Frontal cortex (tissue), 4 donors: ENCODE measurements around the gene ATIC. TPM values are rescaled to one million over a fixed set of nuclear protein-coding genes. Genes with fewer than 3 reads are reported as not detected.
A peak's percentile ranks its signal among the peaks of the same experiment; 100 is the strongest.
"Not testable (repeated sequence)": the region's sequence is repeated elsewhere in the genome, so short reads cannot be mapped to it uniquely, and the experiment has no call there.

Experiments used
- DNase-seq, 2 donors: peaks; one replicate each; pipeline ENCODE4 v3.0.0; 2012; ENCODE audit warnings: low spot score in 2 of 2
- FAIRE-seq: peaks from 2 replicates; lab custom pipeline; 2012; peaks lifted over from hg19 to GRCh38; lab: Jason Lieb, UNC
- total RNA-seq: library from RNA; depleted of rRNA; stranded (reverse); fragments of >200 nt; gene quantifications from one replicate; pipeline ENCODE4 v1.2.3, GENCODE V29; 2014
- donor health status: control.
- donor health status: control.
- donor health status: control.

Gene ATIC
- total RNA-seq, result 13.9 TPM

- no peak for FAIRE-seq
- peak; percentile 84 to 86 for DNase-seq
These were observed at the start of gene ATIC for GRCh38 chr2:215311625-215312396. TSS of gene ATIC (plus strand) at chr2:215312059. CDS start at chr2:215312143, 84 bp downstream.

- no peak for FAIRE-seq
- no peak for DNase-seq
These were observed 49.6 kb upstream of the ATIC start for GRCh38 chr2:215262303-215262702.

GRCh38 chr2:215262741-215263362 is 49.0 kb upstream of the ATIC start:
- FAIRE-seq (no peak), DNase-seq (no peak)

GRCh38 chr2:215264374-215264773 is 47.5 kb upstream of the ATIC start:
- DNase-seq, result no peak
- FAIRE-seq, result no peak

- DNase-seq (peak in 1 of 2 donors; percentile 35), FAIRE-seq (peak; percentile 95)
These were observed 42.3 kb upstream of the ATIC start for GRCh38 chr2:215269397-215270117.

GRCh38 chr2:215270118-215270451 is 41.8 kb upstream of the ATIC start:
- no peak for FAIRE-seq

GRCh38 chr2:215271446-215271845 is 40.4 kb upstream of the ATIC start:
- no peak for DNase-seq
- no peak for FAIRE-seq

More at GRCh38 chr2:215270118-215270451, 41.8 kb upstream of the ATIC start:
- no peak for DNase-seq

GRCh38 chr2:215272918-215273317 is 38.9 kb upstream of the ATIC start:
- FAIRE-seq, result no peak
- DNase-seq, result no peak

GRCh38 chr2:215274829-215275228 is 37.0 kb upstream of the ATIC start:
- FAIRE-seq (no peak), DNase-seq (no peak)

- no peak for DNase-seq
- no peak for FAIRE-seq
These were observed 36.0 kb upstream of the ATIC start for GRCh38 chr2:215275824-215276223.

- no peak for DNase-seq
- FAIRE-seq, result no peak
These were observed 33.9 kb upstream of the ATIC start for GRCh38 chr2:215277944-215278343.

GRCh38 chr2:215280326-215280725 is 31.5 kb upstream of the ATIC start:
- DNase-seq (no peak), FAIRE-seq (no peak)

- no peak for FAIRE-seq
These were observed 28.6 kb upstream of the ATIC start for GRCh38 chr2:215283221-215283620.

GRCh38 chr2:215286309-215286708 is 25.6 kb upstream of the ATIC start:
- FAIRE-seq (no peak), DNase-seq (no peak)

More at GRCh38 chr2:215283221-215283620, 28.6 kb upstream of the ATIC start:
- DNase-seq, result no peak

GRCh38 chr2:215288112-215288815 is 23.6 kb upstream of the ATIC start:
- DNase-seq, result no peak
- no peak for FAIRE-seq

GRCh38 chr2:215290980-215291599 is 20.8 kb upstream of the ATIC start:
- no peak for FAIRE-seq
- DNase-seq, result no peak

GRCh38 chr2:215293879-215294278 is 18.0 kb upstream of the ATIC start:
- DNase-seq (no peak), FAIRE-seq (no peak)

GRCh38 chr2:215299337-215299859 is 12.5 kb upstream of the ATIC start:
- no peak for DNase-seq
- FAIRE-seq, result no peak

GRCh38 chr2:215301994-215302393 is 9.9 kb upstream of the ATIC start:
- FAIRE-seq, result no peak

GRCh38 chr2:215311259-215311624 is 617 bp upstream of the ATIC start:
- not testable (repeated sequence) for FAIRE-seq, DNase-seq

More at GRCh38 chr2:215301994-215302393, 9.9 kb upstream of the ATIC start:
- no peak for DNase-seq
